Measurements from ENCODE around the gene ZSWIM4.

DNA sequence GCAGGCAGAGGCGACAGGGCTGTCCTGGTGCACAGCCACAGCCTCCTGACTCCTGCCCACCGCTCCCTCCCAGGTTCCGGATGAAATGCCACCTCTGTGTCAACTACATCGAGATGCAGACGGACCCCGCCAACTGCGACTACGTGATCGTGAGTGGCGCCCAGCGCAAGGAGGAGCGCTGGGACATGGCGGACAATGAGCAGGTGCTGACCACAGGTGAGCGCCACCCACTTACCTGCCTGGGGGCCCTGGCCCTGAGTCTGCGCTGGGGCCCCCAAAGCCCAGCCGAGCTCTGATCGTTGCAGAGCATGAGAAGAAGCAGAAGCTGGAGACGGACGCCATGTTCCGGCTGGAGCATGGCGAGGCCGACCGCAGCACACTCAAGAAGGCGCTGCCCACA lies 36.4 kb upstream of the ZSWIM4 start:
- no peak for TF ChIP-seq GATA2 (IDR thresholded peaks at IDR 0.05; ENCODE audit: low read depth, low read length)
- no peak for TF ChIP-seq GATA3 (IDR thresholded peaks at IDR 0.05; ENCODE audit: low read depth, low read length)
